Measurements from ENCODE around the gene DHRS7B. TPM values are rescaled to one million over a fixed set of nuclear protein-coding genes. Genes with fewer than 3 reads are reported as not detected.

Gene DHRS7B
- total RNA-seq, 1 donor from 2014 or later, result 31.7 TPM

DNA sequence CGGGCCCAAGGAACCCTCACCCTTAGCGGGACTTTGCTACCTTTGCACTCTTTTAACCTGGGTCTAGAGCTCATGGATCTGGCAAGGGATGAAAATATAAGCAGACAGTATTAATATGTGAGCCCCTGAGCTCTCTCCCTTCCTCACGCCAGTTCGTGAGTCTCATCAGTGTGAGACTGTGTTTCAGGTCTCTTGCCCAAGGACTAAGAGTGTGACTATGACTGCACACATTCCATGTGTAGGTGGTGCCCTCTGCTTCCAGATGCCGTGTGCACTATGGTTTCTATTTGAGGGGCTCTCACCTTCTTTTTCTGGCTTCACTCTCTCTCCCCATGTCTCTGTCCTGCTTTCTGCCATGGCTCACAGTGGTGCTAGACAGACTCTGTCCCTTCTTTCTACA is 40.5 kb downstream of the DHRS7B start:
- peaks cover 0 to 4% of the 10 kb centered on the region in 2 donors for H3K36me3 ChIP-seq
- peak overlapping the region; percentile 60 for H3K27ac ChIP-seq
- peaks cover 27% of the 10 kb centered on the region for H3K4me1 ChIP-seq
- intact Hi-C loops (cut with DNase I), result loop anchor here (5.0 to 10.0 kb wide), 2 partner anchors 47 to 1215 kb away; partner anchors contain the start of gene TMEM11
- no peak for TF ChIP-seq POLR2AphosphoS5 (IDR thresholded peaks at IDR 0.05; ENCODE audit: insufficient read depth in 1 of 2, low read depth in 1 of 2)
- TF ChIP-seq, protein P1, sequence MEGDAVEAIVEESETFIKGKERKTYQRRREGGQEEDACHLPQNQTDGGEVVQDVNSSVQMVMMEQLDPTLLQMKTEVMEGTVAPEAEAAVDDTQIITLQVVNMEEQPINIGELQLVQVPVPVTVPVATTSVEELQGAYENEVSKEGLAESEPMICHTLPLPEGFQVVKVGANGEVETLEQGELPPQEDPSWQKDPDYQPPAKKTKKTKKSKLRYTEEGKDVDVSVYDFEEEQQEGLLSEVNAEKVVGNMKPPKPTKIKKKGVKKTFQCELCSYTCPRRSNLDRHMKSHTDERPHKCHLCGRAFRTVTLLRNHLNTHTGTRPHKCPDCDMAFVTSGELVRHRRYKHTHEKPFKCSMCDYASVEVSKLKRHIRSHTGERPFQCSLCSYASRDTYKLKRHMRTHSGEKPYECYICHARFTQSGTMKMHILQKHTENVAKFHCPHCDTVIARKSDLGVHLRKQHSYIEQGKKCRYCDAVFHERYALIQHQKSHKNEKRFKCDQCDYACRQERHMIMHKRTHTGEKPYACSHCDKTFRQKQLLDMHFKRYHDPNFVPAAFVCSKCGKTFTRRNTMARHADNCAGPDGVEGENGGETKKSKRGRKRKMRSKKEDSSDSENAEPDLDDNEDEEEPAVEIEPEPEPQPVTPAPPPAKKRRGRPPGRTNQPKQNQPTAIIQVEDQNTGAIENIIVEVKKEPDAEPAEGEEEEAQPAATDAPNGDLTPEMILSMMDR (IDR thresholded peaks at IDR 0.05), result no peak
- TF ChIP-seq POLR2A (IDR thresholded peaks at IDR 0.05), result no peak
- no peaks in the 10 kb centered on the region for H3K27me3 ChIP-seq
- no peak for DNase-seq (ENCODE audit: extremely low spot score in 2 of 2)
- no peaks in the 10 kb centered on the region for H3K9me3 ChIP-seq
- no peak overlapping the region for H3K4me3 ChIP-seq

DNA sequence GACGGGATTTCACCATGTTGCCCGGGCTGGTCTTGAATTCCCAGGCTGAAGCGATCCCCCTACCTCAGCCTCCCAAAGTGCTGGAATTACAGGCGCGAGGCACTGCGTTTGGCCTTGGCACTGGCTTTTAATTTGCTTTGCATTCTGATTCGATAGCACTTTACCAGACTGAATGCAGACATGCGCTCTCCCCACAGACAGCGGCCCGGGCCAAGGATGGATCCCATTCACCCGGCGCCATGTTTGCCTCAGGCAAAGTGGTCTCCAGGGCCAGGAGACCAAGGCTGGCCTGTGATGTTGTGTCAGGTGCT is 41.7 kb downstream of the DHRS7B start:
- Histone ChIP-seq H3K4me3 (no peak overlapping the region), H3K9me3 (no peaks in the 10 kb centered on the region), H3K4me1 (peaks cover 26% of the 10 kb centered on the region), H3K36me3 (peaks cover 0 to 15% of the 10 kb centered on the region in 2 donors), H3K27ac (no peak overlapping the region), H3K27me3 (no peaks in the 10 kb centered on the region)
- TF ChIP-seq, protein P1 (IDR thresholded peaks at IDR 0.05), result no peak
- no peak for TF ChIP-seq POLR2AphosphoS5 (IDR thresholded peaks at IDR 0.05; ENCODE audit: insufficient read depth in 1 of 2, low read depth in 1 of 2)
- TF ChIP-seq POLR2A (IDR thresholded peaks at IDR 0.05), result no peak
- intact Hi-C loops (cut with DNase I), result loop anchor here (5.0 to 10.0 kb wide), 2 partner anchors 46 to 1216 kb away; partner anchors contain the start of gene TMEM11
- no peak for DNase-seq (ENCODE audit: extremely low spot score in 2 of 2)

DNA sequence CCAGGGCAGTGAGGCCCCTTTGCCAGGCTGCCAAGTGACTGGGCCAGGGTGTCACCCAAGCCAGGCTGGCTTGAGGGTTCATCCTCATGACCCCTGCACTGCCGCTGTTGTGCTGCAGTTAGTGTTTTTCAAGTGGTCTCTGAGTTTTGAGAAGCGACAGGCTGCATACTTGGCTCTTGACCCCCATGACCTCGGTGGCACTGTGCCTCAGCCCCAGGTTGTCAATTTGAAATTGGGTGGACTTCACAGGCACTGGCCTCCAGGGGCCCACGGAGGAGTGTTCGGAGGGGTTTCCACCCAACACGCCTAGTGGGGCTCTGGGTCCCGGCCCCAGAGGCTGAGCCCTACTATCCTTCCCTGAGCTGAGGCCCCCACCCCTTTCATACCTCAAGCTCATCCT is 42.7 kb downstream of the DHRS7B start:
- no peak overlapping the region for H3K27ac ChIP-seq
- TF ChIP-seq POLR2AphosphoS5 (IDR thresholded peaks at IDR 0.05; ENCODE audit: insufficient read depth in 1 of 2, low read depth in 1 of 2), result no peak
- TF ChIP-seq, protein P1 (IDR thresholded peaks at IDR 0.05), result no peak
- TF ChIP-seq POLR2A (IDR thresholded peaks at IDR 0.05), result no peak
- H3K36me3 ChIP-seq, result peaks cover 0 to 15% of the 10 kb centered on the region in 2 donors
- DNase-seq (ENCODE audit: extremely low spot score in 2 of 2), result no peak
- H3K4me1 ChIP-seq, result peaks cover 26% of the 10 kb centered on the region
- no peak overlapping the region for H3K4me3 ChIP-seq
- intact Hi-C loops (cut with DNase I), result loop anchor here (5.0 to 10.0 kb wide), 2 partner anchors 45 to 1217 kb away; partner anchors contain the start of gene TMEM11
- H3K27me3 ChIP-seq, result no peaks in the 10 kb centered on the region
- no peaks in the 10 kb centered on the region for H3K9me3 ChIP-seq

DNA sequence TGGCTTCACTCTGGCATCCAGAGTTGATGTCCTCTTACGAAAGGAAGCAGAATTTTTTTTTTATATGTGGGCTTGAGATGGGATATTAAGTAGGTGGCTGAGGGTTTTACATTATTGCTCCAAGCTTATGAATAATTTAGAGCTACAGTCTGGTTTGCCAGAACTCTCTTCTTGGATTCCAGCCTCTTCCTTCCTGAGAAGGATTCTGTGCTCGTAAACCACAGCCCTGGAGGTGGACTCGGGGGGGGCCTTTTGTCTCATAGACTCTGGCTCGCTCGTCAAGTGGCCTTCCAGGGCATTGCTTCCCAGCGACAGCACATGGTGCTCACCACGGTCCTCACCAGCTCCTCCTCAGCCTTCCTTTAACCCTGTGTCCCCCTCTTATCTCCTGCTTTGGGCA is 44.0 kb downstream of the DHRS7B start:
- Histone ChIP-seq H3K4me3 (no peak overlapping the region), H3K27me3 (no peaks in the 10 kb centered on the region), H3K4me1 (peaks cover 21% of the 10 kb centered on the region), H3K27ac (no peak overlapping the region), H3K36me3 (peaks cover 0 to 15% of the 10 kb centered on the region in 2 donors), H3K9me3 (no peaks in the 10 kb centered on the region)
- no peak for DNase-seq (ENCODE audit: extremely low spot score in 2 of 2)
- TF ChIP-seq POLR2A (IDR thresholded peaks at IDR 0.05) (no peak), POLR2AphosphoS5 (IDR thresholded peaks at IDR 0.05; ENCODE audit: insufficient read depth in 1 of 2, low read depth in 1 of 2) (no peak)
- TF ChIP-seq, protein P1 (IDR thresholded peaks at IDR 0.05), result no peak
- intact Hi-C loops (cut with DNase I), result no loop called here

- Histone ChIP-seq H3K27ac (no peak overlapping the region), H3K9me3 (no peaks in the 10 kb centered on the region)
- intact Hi-C loops (cut with DNase I), result no loop called here
Measured at GRCh38 chr17:21171309-21171922, 44.7 kb downstream of the DHRS7B start.

More at GRCh38 chr17:21171309-21171922, 44.7 kb downstream of the DHRS7B start:
- Histone ChIP-seq H3K4me1 (peaks cover 15% of the 10 kb centered on the region), H3K4me3 (no peak overlapping the region), H3K36me3 (peaks cover 0 to 15% of the 10 kb centered on the region in 2 donors), H3K27me3 (no peaks in the 10 kb centered on the region)
- TF ChIP-seq POLR2A (IDR thresholded peaks at IDR 0.05) (no peak), POLR2AphosphoS5 (IDR thresholded peaks at IDR 0.05; ENCODE audit: insufficient read depth in 1 of 2, low read depth in 1 of 2) (no peak)
- TF ChIP-seq, protein P1 (IDR thresholded peaks at IDR 0.05), result no peak
- no peak for DNase-seq (ENCODE audit: extremely low spot score in 2 of 2)
